GM08714 (cell line): ENCODE data around the gene IRX1.

ENCODE experiments used
- H3K4me3 ChIP-seq: fragments of 200-500 bp; sonication (Bioruptor generic); 2 replicates; pipeline ENCODE4 v1.5.1; 2014; ENCODE audit warnings: mild to moderate bottlenecking, low read length, inconsistent platforms
- ZNF274 ChIP-seq: IDR thresholded peaks from 2 replicates; pipeline ENCODE4 v1.6.1; 2012; ENCODE audit warnings: mild to moderate bottlenecking, low read depth, low read length

Gene IRX1

GRCh38 chr5:3595006-3595961, at the start of gene IRX1:
TSS of gene IRX1 (plus strand) at chr5:3595832. CDS start at chr5:3596106, 274 bp downstream.
- no peak within 1 kb of the TSS for H3K4me3 ChIP-seq
- no peak for TF ChIP-seq ZNF274

- H3K4me3 ChIP-seq, result no peak overlapping the region
- TF ChIP-seq ZNF274, result no peak
Measured at GRCh38 chr5:3546028-3546427, 49.6 kb upstream of the IRX1 start.

GRCh38 chr5:3564116-3564515, 31.5 kb upstream of the IRX1 start:
- no peak for TF ChIP-seq ZNF274
- no peak overlapping the region for H3K4me3 ChIP-seq

DNA sequence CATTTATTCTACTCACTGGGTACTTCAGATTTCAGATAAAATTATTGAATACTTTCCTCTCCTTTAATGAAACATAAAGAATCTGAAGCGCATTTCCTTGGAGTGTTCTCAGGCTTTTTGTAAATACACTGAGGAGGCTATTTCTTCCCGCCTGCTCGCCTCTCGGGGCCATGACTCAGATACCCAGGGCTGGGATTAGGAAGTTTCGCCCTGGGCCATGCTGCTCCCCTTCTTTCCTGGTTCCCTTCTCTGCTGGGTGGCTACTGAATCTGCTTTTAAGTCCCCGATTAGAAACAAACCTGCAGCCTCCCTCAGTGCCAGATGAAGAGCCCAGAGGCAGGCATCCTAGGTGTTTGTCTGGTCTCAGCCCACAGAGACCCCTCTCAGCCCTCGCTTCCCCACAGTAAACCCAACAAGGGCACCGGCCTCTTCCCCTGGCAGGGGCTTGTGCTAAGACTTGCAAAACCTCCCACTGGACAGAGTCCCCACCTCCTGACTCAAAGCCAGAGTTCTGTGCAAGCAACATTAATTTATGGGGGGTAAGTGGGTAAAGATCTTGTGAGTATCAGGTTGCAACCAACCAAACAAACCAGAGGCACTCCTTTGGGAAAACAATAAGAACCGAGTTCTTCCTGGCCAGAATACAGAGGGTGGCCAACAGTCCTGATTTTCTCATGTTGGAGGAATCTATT, 30.7 kb upstream of the IRX1 start:
- H3K4me3 ChIP-seq, result no peak overlapping the region
- TF ChIP-seq ZNF274, result no peak

DNA sequence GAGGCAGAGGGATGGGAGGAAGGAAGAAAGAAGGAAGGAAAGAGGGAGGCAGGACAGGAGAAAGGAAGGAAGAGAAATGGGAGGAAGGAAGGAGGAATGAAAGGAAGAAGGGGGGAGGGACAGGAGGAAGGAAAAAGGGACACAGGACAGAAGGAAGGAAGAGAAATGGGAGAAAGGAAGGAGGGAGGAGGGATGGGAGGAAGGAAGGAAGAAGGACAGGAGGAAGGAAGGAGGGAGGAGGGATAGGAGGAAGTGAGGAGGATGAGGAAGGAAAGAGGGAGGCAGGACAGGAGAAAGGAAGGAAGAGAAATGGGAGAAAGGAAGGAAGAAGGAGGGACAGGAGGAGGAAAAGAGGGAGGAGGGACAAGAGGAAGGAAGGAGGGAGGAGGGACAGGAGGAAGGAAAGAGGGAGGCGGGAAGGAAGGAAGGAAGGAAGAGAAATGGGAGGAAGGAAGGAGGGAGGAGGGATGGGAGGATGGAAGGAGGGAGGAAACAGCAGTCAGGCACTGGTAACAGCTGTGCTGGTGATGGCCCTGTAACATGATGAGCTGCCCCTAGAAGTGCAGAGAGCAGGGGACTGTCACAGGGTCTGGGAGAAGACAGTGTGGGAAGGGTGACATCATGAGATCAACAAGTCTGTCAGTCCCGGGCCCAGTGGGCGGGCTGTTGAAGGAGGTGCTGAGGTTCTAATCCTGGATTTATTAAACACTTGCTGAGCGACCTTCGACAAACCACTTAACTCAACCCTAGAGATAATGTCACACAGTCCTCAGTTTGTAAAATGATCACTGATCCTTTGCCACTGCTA, 10.7 kb upstream of the IRX1 start:
- no peak overlapping the region for H3K4me3 ChIP-seq
- TF ChIP-seq ZNF274, result no peak

DNA sequence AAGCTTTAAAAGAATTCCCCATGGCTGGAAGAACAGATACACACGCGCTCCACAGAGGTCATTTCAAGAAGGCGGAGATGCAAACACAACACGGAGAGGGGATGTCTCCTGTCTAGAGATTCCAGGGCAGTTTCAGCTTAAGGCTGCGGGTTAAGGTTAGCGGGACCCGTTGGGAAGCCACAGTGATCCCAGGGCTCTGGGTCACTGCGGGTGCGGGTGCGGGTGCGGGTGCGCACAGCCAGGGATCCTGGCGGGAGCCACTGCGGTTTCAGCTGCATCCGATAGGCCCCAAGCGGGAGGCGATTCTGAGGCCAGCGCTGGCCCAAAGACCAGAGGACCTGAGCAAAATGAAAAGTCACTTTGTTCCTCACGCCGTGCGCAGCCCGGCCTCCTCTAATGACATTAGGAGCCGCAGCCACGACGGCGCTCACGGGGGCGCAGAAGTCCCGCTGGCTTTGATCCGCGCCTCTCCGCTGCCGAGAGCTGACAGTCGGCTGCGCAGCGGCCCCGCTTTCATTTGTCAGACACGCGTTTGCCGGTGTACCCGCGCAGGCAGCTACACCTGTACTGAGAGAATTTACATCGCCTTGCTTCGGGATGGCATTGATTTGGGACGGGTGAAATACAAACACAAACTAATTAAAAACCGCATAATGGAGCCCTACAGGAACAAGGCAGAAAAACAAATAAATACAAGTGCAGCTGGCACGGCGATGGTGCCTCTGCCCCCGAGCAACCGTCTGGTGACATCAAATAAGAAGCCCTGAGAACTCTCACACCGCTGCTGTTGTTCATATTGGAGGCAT, 5.3 kb upstream of the IRX1 start:
- TF ChIP-seq ZNF274, result no peak
- H3K4me3 ChIP-seq, result no peak overlapping the region

GRCh38 chr5:3590967-3591900, 4.4 kb upstream of the IRX1 start:
- no peak overlapping the region for H3K4me3 ChIP-seq
- no peak for TF ChIP-seq ZNF274

GRCh38 chr5:3592298-3592697, 3.3 kb upstream of the IRX1 start:
- no peak overlapping the region for H3K4me3 ChIP-seq
- TF ChIP-seq ZNF274, result no peak

- H3K4me3 ChIP-seq, result no peak overlapping the region
- no peak for TF ChIP-seq ZNF274
Measured at GRCh38 chr5:3593771-3594509, 1.7 kb upstream of the IRX1 start.

- TF ChIP-seq ZNF274, result no peak
Measured at GRCh38 chr5:3594510-3595005, 1.1 kb upstream of the IRX1 start.

DNA sequence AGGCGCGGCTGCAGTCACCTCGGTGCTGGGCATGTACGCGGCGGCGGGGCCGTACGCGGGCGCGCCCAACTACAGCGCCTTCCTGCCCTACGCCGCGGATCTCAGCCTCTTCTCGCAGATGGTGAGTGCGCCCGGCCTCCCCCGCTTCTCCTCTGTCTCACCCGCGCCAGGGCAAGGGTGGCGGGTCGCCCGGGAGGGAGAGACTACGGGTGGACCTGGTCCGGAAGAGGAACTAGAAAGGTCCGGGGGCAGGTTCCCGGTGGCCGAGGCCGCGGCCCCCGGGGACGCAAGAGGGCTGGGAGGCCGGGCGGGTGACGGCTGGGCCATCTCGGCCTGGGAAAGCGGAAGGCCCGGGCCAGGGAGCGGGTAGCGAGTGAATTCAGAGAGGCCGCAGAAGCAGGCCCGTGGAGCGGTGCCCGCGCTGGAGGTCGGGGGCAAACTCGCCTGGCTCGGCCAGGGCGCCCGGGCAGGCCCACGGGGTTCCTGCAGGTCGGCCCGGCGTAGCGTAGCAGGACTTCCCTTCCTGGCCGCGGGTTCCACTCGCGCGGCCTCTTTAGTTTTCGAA, 711 bp downstream of the IRX1 start:
- no peak overlapping the region for H3K4me3 ChIP-seq
- no peak for TF ChIP-seq ZNF274

More at GRCh38 chr5:3594510-3595005, 1.1 kb upstream of the IRX1 start:
- H3K4me3 ChIP-seq, result no peak overlapping the region
